Upper lobe of left lung (tissue), 4 donors: ENCODE measurements around the gene CCDC124.

Experiments used
- CTCF ChIP-seq, 6 experiments: fragments of 450-650 bp in 4 of 6; fragments of 200-600 bp in 2 of 6; sonication (generic) in 2 of 6; IDR thresholded peaks; one replicate each; pipeline ENCODE4 v1.5.1; 2016 to 2019; ENCODE audit warnings: antibody characterized with exemption in 6 of 6
- EP300 ChIP-seq, 4 donors: sonication (generic); formaldehyde crosslinking; IDR thresholded peaks; one replicate each; pipeline ENCODE4 v1.5.1; 2017; ENCODE audit warnings: antibody characterized with exemption in 4 of 4, control low read depth in 2 of 4
- POLR2A ChIP-seq, 4 donors: fragments of 450-650 bp; IDR thresholded peaks; one replicate each; pipeline ENCODE4 v1.5.1; 2016 to 2017; ENCODE audit warnings: antibody characterized with exemption in 4 of 4, mild to moderate bottlenecking in 2 of 4

GRCh38 chr19:17922138-17922537 lies 10.7 kb upstream of the CCDC124 start:
- TF ChIP-seq EP300 (IDR thresholded peaks at IDR 0.05) (no peak), POLR2A (IDR thresholded peaks at IDR 0.05) (no peak), CTCF (IDR thresholded peaks at IDR 0.05) (no peak)
